Stimulated activated CD4-positive, alpha-beta T cell treated with anti-CD3 and anti-CD28 coated beads, Interleukin-2, amount 100 ng/mL, for 48 hours (primary cell): ENCODE measurements around the gene UBB.

Experiments
- DNase-seq, 2 donors: peaks; one replicate each; pipeline ENCODE4 v3.0.0-alpha.2; 2020

UBB gene

GRCh38 chr17:16419074-16419928 lies 38.4 kb downstream of the UBB start:
- peak in 1 of 2 donors; percentile 24 for DNase-seq

GRCh38 chr17:16419929-16420271 lies 39.0 kb downstream of the UBB start:
- peak in 1 of 2 donors; percentile 36 for DNase-seq

GRCh38 chr17:16422416-16422815 lies 41.5 kb downstream of the UBB start:
- no peak for DNase-seq

- DNase-seq, result no peak
Observed at GRCh38 chr17:16423226-16423872, 42.5 kb downstream of the UBB start.

- DNase-seq, result no peak
Observed at GRCh38 chr17:16425202-16425601, 44.3 kb downstream of the UBB start.

- DNase-seq, result no peak
Observed at GRCh38 chr17:16425698-16426659, 45.1 kb downstream of the UBB start.

- no peak for DNase-seq
Observed at GRCh38 chr17:16427020-16427419, 46.1 kb downstream of the UBB start.

GRCh38 chr17:16428098-16428882 lies 47.4 kb downstream of the UBB start:
- DNase-seq, result no peak

- no peak for DNase-seq
Observed at GRCh38 chr17:16429083-16429482, 48.2 kb downstream of the UBB start.

GRCh38 chr17:16430650-16431049 lies 49.8 kb downstream of the UBB start:
- DNase-seq, result no peak

GRCh38 chr17:16432017-16432416 lies 51.1 kb downstream of the UBB start:
- DNase-seq, result no peak
